CD4-positive, alpha-beta T cell (primary cell): Measurements from ENCODE around the gene PLRG1. TPM values are rescaled to one million over a fixed set of nuclear protein-coding genes. Genes with fewer than 3 reads are reported as not detected.
"Not testable (repeated sequence)": the region's sequence is repeated elsewhere in the genome, so short reads cannot be mapped to it uniquely, and the experiment has no call there.

Experiments
- ATAC-seq: fragments of 200-7000 bp; cut with Tn5 transposase; one replicate; pipeline ENCODE4 v1.10.0; 2022; ENCODE audit warnings: mild to moderate bottlenecking; ENCODE audit not compliant: poor library complexity
- CTCF ChIA-PET: fragments of 350-600 bp; sonication (Branson Sonifier 250); formaldehyde crosslinking; loops from one replicate; lab custom pipeline; 2021; ENCODE audit warnings: antibody characterized with exemption, inconsistent platforms; lab: Charles Lee
- POLR2A ChIA-PET: fragments of 350-600 bp; sonication (Branson Sonifier 250); formaldehyde crosslinking; loops from one replicate; lab custom pipeline; 2021; ENCODE audit warnings: antibody characterized with exemption, inconsistent platforms; lab: Charles Lee
- DNase-seq, 14 experiments: peaks; one replicate each; pipeline ENCODE4 v3.0.0-alpha.2; 2013 to 2020; ENCODE audit warnings: mixed read lengths in 2 of 14
- H3K27ac ChIP-seq, 2 donors: one replicate each; pipeline versions ENCODE4 v1.5.1 to v1.7.0; 2013; ENCODE audit warnings: low read length in 2 of 2, low read depth in 1 of 2, mild to moderate bottlenecking in 1 of 2
- H3K27me3 ChIP-seq, 2 experiments: 1 replicate in 1 of 2; 2 replicates in 1 of 2; pipeline versions ENCODE4 v1.6.1 to v1.7.0; 2013; ENCODE audit warnings: low read length in 2 of 2, control low read depth in 1 of 2, mild to moderate bottlenecking in 1 of 2, moderate library complexity in 1 of 2; ENCODE audit not compliant: insufficient read depth in 2 of 2, control insufficient read depth in 1 of 2
- H3K36me3 ChIP-seq: one replicate; pipeline ENCODE4 v1.6.1; 2013; ENCODE audit warnings: low read length, control low read depth; ENCODE audit not compliant: insufficient read depth
- H3K4me1 ChIP-seq: one replicate; pipeline ENCODE4 v1.6.1; 2013; ENCODE audit warnings: low read length, control low read depth; ENCODE audit not compliant: insufficient read depth
- H3K4me3 ChIP-seq: one replicate; pipeline ENCODE4 v1.5.1; 2013; ENCODE audit warnings: mild to moderate bottlenecking, low read length, moderate library complexity
- H3K9me3 ChIP-seq, 2 experiments: 1 replicate in 1 of 2; 2 replicates in 1 of 2; pipeline versions ENCODE4 v1.6.1 to v1.7.0; 2013; ENCODE audit warnings: low read length in 2 of 2, mild to moderate bottlenecking in 2 of 2, control low read depth in 1 of 2, moderate library complexity in 1 of 2; ENCODE audit not compliant: control insufficient read depth in 1 of 2, insufficient read depth in 1 of 2
- H3K27ac Mint-ChIP-seq: one replicate; pipeline ENCODE4 v1.8.0; 2020; ENCODE audit warnings: mixed read lengths
- H3K27me3 Mint-ChIP-seq: one replicate; pipeline ENCODE4 v1.8.0; 2021; ENCODE audit warnings: mixed read lengths
- H3K36me3 Mint-ChIP-seq: one replicate; pipeline ENCODE4 v1.8.0; 2021; ENCODE audit warnings: low read depth, mixed read lengths
- H3K4me1 Mint-ChIP-seq: one replicate; pipeline ENCODE4 v1.8.0; 2021; ENCODE audit warnings: low read depth, mixed read lengths
- H3K4me3 Mint-ChIP-seq: one replicate; pipeline ENCODE4 v1.8.0; 2020; ENCODE audit warnings: mild to moderate bottlenecking, mixed read lengths
- H3K9me3 Mint-ChIP-seq: one replicate; pipeline ENCODE4 v1.8.0; 2020; ENCODE audit warnings: mixed read lengths
- CTCF ChIP-seq: fragments of 200-600 bp; IDR thresholded peaks from one replicate; pipeline ENCODE4 v1.8.0; 2022; ENCODE audit warnings: antibody characterized with exemption, mild to moderate bottlenecking
- intact Hi-C, 2 experiments: fragments of 100-400 bp; cut with DNase I in 1 of 2; cut with micrococcal nuclease in 1 of 2; formaldehyde crosslinking; loops; one replicate each; pipeline versions ENCODE4 v1.15.1 to v1.9.0; 2023 to 2025; cut with DNase I, micrococcal nuclease
- polyA plus RNA-seq, 2 donors: library from polyadenylated mRNA; unstranded; fragments of 120-200 nt; gene quantifications; one replicate each; pipeline ENCODE4 v1.2.1, GENCODE V29; 2013
- total RNA-seq, 174 experiments: library from RNA in 2 of 174; stranded (reverse) in 2 of 174; gene quantifications; one replicate each; pipeline ENCODE4 v1.2.3 and lab custom pipeline; 2021 to 2026

The PLRG1 gene
- total RNA-seq, result 10 to 100 TPM; 41.1 to 44.8 TPM
- 53.5 TPM for polyA plus RNA-seq (2013, experiment 1 of 2)
- 56.7 TPM for polyA plus RNA-seq (2013, experiment 2 of 2)
- 47.6 to 174 (median 88.8) reads per million in 172 experiments for total RNA-seq (lab: John Stamatoyannopoulos, UW)

- no peaks in the 10 kb centered on the region for H3K9me3 Mint-ChIP-seq
- peak within 1 kb of the TSS; percentile 54 to 62 for H3K27ac ChIP-seq
- H3K4me1 Mint-ChIP-seq, result peaks cover 36% of the 10 kb centered on the region
- no peak for TF ChIP-seq CTCF
- DNase-seq, result peak; percentile 92 to 99 (median 96)
- peak within 1 kb of the TSS; percentile 80 for H3K4me3 ChIP-seq
- peaks cover 30% of the 10 kb centered on the region for H3K36me3 ChIP-seq
- peaks cover 15% of the 10 kb centered on the region for H3K4me1 ChIP-seq
- peaks cover 46% of the 10 kb centered on the region for H3K36me3 Mint-ChIP-seq
- peak within 1 kb of the TSS; percentile 93 for H3K4me3 Mint-ChIP-seq
- peak within 1 kb of the TSS; percentile 84 for H3K27ac Mint-ChIP-seq
- CTCF ChIA-PET, result interaction anchor here (1.1 to 1.5 kb wide), 2 partner anchors 20 to 69 kb away, joined by 3 to 7 read pairs; no protein-coding TSS in a partner anchor
- POLR2A ChIA-PET, result interaction anchor here (0.7 to 1.9 kb wide), 11 partner anchors 10 to 1403 kb away, joined by 3 to 10 read pairs (median 4); partner anchors contain the start of genes CTSO, FGG and MAP9
- no peaks in the 10 kb centered on the region for H3K27me3 Mint-ChIP-seq
- intact Hi-C loops, result loop anchor here (5.0 to 10.0 kb wide), 3 partner anchors 432 to 1402 kb away; partner anchors contain the start of gene CTSO (in 1 of the 2)
- no peaks in the 10 kb centered on the region for H3K9me3 ChIP-seq
- no peaks in the 10 kb centered on the region for H3K27me3 ChIP-seq
- ATAC-seq, result peak; percentile 95
Measured at GRCh38 chr4:154549894-154550790, at the start of gene PLRG1. Gene PLRG1 (minus strand): TSS chr4:154550400. CDS start chr4:154550308, 92 bp downstream.

- no peaks in the 10 kb centered on the region for H3K9me3 ChIP-seq
- ChIA-PET POLR2A (no interaction called here), CTCF (no interaction called here)
- H3K4me3 ChIP-seq, result no peak overlapping the region
- intact Hi-C loops, result no loop called here
- H3K27ac Mint-ChIP-seq, result no peak overlapping the region
- no peak for TF ChIP-seq CTCF
- peaks cover 23% of the 10 kb centered on the region for H3K27me3 Mint-ChIP-seq
- H3K4me1 ChIP-seq, result no peaks in the 10 kb centered on the region
- ATAC-seq (no peak), DNase-seq (no peak)
- H3K27me3 ChIP-seq, result peaks cover 0 to 5% of the 10 kb centered on the region in 2 experiments
- H3K4me1 Mint-ChIP-seq, result no peaks in the 10 kb centered on the region
- no peaks in the 10 kb centered on the region for H3K36me3 Mint-ChIP-seq
- no peak overlapping the region for H3K27ac ChIP-seq
- H3K4me3 Mint-ChIP-seq, result no peak overlapping the region
- no peaks in the 10 kb centered on the region for H3K9me3 Mint-ChIP-seq
- H3K36me3 ChIP-seq, result no peaks in the 10 kb centered on the region
Measured at GRCh38 chr4:154597798-154598774, 47.9 kb upstream of the PLRG1 start.

- POLR2A ChIA-PET, H3K4me1 ChIP-seq, H3K36me3 ChIP-seq, H3K9me3 ChIP-seq, H3K4me1 Mint-ChIP-seq, H3K9me3 Mint-ChIP-seq, H3K27me3 ChIP-seq, ATAC-seq, H3K36me3 Mint-ChIP-seq, H3K4me3 Mint-ChIP-seq, intact Hi-C loops, H3K4me3 ChIP-seq, DNase-seq, CTCF ChIA-PET, H3K27ac ChIP-seq, H3K27ac Mint-ChIP-seq: not testable (repeated sequence)
- peaks cover 22% of the 10 kb centered on the region for H3K27me3 Mint-ChIP-seq
Measured at GRCh38 chr4:154597281-154597680, 47.1 kb upstream of the PLRG1 start.
